GM12878 (cell line): ENCODE measurements around the gene PPP5C. TPM values are rescaled to one million over a fixed set of nuclear protein-coding genes. Genes with fewer than 3 reads are reported as not detected.

Source experiments
- ATAC-seq: fragments of 200-7000 bp; cut with Tn5 transposase; 3 replicates; pipeline ENCODE4 v1.9.1; 2020; ENCODE audit warnings: mild to moderate bottlenecking, moderate library complexity
- BruUV-seq: library from RNA; stranded (reverse); fragments of 400-500 nt; replicated peaks from 2 replicates; lab custom pipeline; 2021; lab: Mats Ljungman, UMichigan
- CTCF ChIA-PET: fragments of 300-600 bp; sonication (Branson Sonifier 250); formaldehyde crosslinking; extraction: SDS; loops from one replicate; lab custom pipeline; 2021; ENCODE audit warnings: inconsistent platforms; lab: Yijun Ruan, JAX
- POLR2A ChIA-PET: fragments of 350-600 bp; formaldehyde crosslinking; extraction: SDS; loops from one replicate; lab custom pipeline; 2021; ENCODE audit warnings: inconsistent platforms; lab: Charles Lee
- RAD21 ChIA-PET: fragments of 300-600 bp; sonication (Branson Sonifier 250); formaldehyde crosslinking; loops from one replicate; lab custom pipeline; 2023; ENCODE audit warnings: antibody characterized with exemption; ENCODE audit not compliant: unreplicated experiment; lab: Charles Lee
- SMC1A ChIA-PET: fragments of 300-600 bp; sonication (Branson Sonifier 250); formaldehyde crosslinking; loops from one replicate; lab custom pipeline; 2023; ENCODE audit not compliant: unreplicated experiment, uncharacterized antibody; lab: Charles Lee
- DNase-seq: peaks from one replicate; pipeline ENCODE4 v3.0.0-alpha.2; 2011; ENCODE audit warnings: low read depth, low spot score
- FAIRE-seq: peaks from 3 replicates; lab custom pipeline; 2011; peaks lifted over from hg19 to GRCh38; lab: Jason Lieb, UNC
- H2AFZ ChIP-seq: 2 replicates; pipeline ENCODE4 v1.6.0; 2011; ENCODE audit warnings: low read depth, low read length, control low read depth; ENCODE audit not compliant: control insufficient read depth
- H3K27ac ChIP-seq: 2 replicates; pipeline ENCODE4 v1.5.1; 2011; ENCODE audit warnings: control low read depth; ENCODE audit not compliant: control insufficient read depth, insufficient read depth
- H3K27me3 ChIP-seq, 2 experiments: replicated peaks in 1 of 2; 2 replicates each; pipeline versions ENCODE4 v1.6.0 to v1.6.1; 2011; ENCODE audit warnings: low read length in 1 of 2; ENCODE audit not compliant: control insufficient read depth in 2 of 2, insufficient read depth in 2 of 2
- H3K36me3 ChIP-seq, 2 experiments: 2 replicates each; pipeline ENCODE4 v1.5.1; 2011; ENCODE audit warnings: low read length in 1 of 2; ENCODE audit not compliant: control insufficient read depth in 2 of 2, insufficient read depth in 2 of 2
- H3K4me1 ChIP-seq: 2 replicates; pipeline ENCODE4 v1.6.1; 2011; ENCODE audit warnings: mild to moderate bottlenecking, low read length, moderate library complexity, mixed read lengths; ENCODE audit not compliant: control insufficient read depth, insufficient read depth
- H3K4me2 ChIP-seq: 2 replicates; pipeline ENCODE4 v1.6.0; 2011; ENCODE audit warnings: control low read depth; ENCODE audit not compliant: control insufficient read depth, insufficient read depth
- H3K4me3 ChIP-seq: fragments of 200-600 bp; sonication (generic); 2 replicates; pipeline ENCODE4 v1.5.1; 2016
- H3K79me2 ChIP-seq: 2 replicates; pipeline ENCODE4 v1.6.0; 2011; ENCODE audit warnings: low read length; ENCODE audit not compliant: control insufficient read depth, insufficient read depth
- H3K9ac ChIP-seq: 2 replicates; pipeline ENCODE4 v1.8.0; 2011; ENCODE audit warnings: low read length, control low read depth, mixed read lengths; ENCODE audit not compliant: control insufficient read depth, insufficient read depth
- H3K9me3 ChIP-seq: replicated peaks from 3 replicates; pipeline ENCODE4 v1.5.1; 2011; ENCODE audit warnings: mild to moderate bottlenecking, low read length; ENCODE audit not compliant: control insufficient read depth, insufficient read depth
- H4K20me1 ChIP-seq: 2 replicates; pipeline ENCODE4 v1.6.0; 2011; ENCODE audit not compliant: control insufficient read depth, insufficient read depth
- BCL11A ChIP-seq: IDR thresholded peaks from 2 replicates; pipeline ENCODE4 v1.6.1; 2011; ENCODE audit warnings: low read depth, low read length
- EZH2 ChIP-seq: IDR thresholded peaks from 2 replicates; pipeline ENCODE4 v1.6.1; 2012; ENCODE audit warnings: low read depth, mild to moderate bottlenecking, control low read depth, inconsistent platforms, low read length, borderline replicate concordance; ENCODE audit not compliant: control insufficient read depth
- FOXK2 ChIP-seq: fragments of 450-650 bp; IDR thresholded peaks from 2 replicates; pipeline ENCODE4 v1.6.1; 2017; ENCODE audit warnings: mild to moderate bottlenecking, moderate library complexity
- NR2F1 ChIP-seq: fragments of 450-650 bp; conservative IDR thresholded peaks from 2 replicates; pipeline ENCODE4 v1.6.1; 2017; ENCODE audit warnings: mild to moderate bottlenecking
- RAD51 ChIP-seq: fragments of 450-650 bp; IDR thresholded peaks from 2 replicates; pipeline ENCODE4 v1.6.1; 2016; ENCODE audit warnings: moderate library complexity, mild to moderate bottlenecking, inconsistent platforms
- SIN3A ChIP-seq: IDR thresholded peaks from 2 replicates; pipeline ENCODE4 v1.6.1; 2012; ENCODE audit warnings: low read depth, low read length, improper control_type of control experiment
- TARDBP ChIP-seq: IDR thresholded peaks from 2 replicates; pipeline ENCODE4 v1.6.1; 2016; ENCODE audit warnings: borderline replicate concordance
- ZNF217 ChIP-seq: fragments of 450-650 bp; IDR thresholded peaks from 2 replicates; pipeline ENCODE4 v1.6.1; 2017; ENCODE audit warnings: antibody characterized with exemption, mild to moderate bottlenecking
- WGBS: methylation state at CpG from one replicate; pipeline ENCODE4 v1.1.6; 2016; ENCODE audit warnings: low lambda C conversion rate; ENCODE audit not compliant: insufficient replicate concordance, insufficient coverage; ENCODE audit errors: missing lambda C conversion rate; 5-methylcytosine and 5-hydroxymethylcytosine counted together
- in situ Hi-C: fragments of 300-500 bp; cut with MboI; formaldehyde crosslinking; loops from 9 replicates; pipeline ENCODE4 v1.14.3; 2018; ENCODE audit warnings: mixed read lengths
- intact Hi-C: fragments of 100-400 bp; cut with micrococcal nuclease; formaldehyde crosslinking; loops from one replicate; pipeline ENCODE4 v1.14.2; 2022; ENCODE audit not compliant: unreplicated experiment
- polyA plus RNA-seq, 11 experiments: library from polyadenylated mRNA; depleted of rRNA in 4 of 11; unstranded in 6 of 11; stranded (reverse) in 5 of 11; fragments of >200 nt; fragmentation: Nextera tagmentation in 4 of 11; fragmentation: Illumina TruSeq in 1 of 11; extraction: Ambion mirVana in 4 of 11; extraction: Trizol in 1 of 11; gene quantifications; 1 replicate in 1 of 11; 2 replicates in 10 of 11; pipeline versions ENCODE4 v1.2.1 to v1.2.3, GENCODE V29; 2011 to 2016; ENCODE audit warnings: inconsistent platforms in 2 of 11, missing spikeins in 2 of 11, low read depth in 1 of 11
- total RNA-seq, 4 experiments: library from RNA; depleted of rRNA in 3 of 4; stranded (reverse); fragments of >200 nt in 3 of 4; fragmentation: Illumina TruSeq in 1 of 4; extraction: Trizol in 1 of 4; gene quantifications; 2 replicates each; pipeline versions ENCODE4 v1.2.1 to v1.2.3, GENCODE V29; 2013 to 2021
- TF ChIP-seq, protein P1 (sequence below): fragments of 150-350 bp; IDR thresholded peaks from 2 replicates; pipeline ENCODE4 v1.6.1; 2016; ENCODE audit warnings: low read depth, low read length

Gene PPP5C
- total and polyA plus RNA-seq, 10 of the 15 experiments (the other 5 are each of a cell fraction or from before 2014, with no cell fraction given) = 1.1 to 154 (median 94.5) TPM

- peaks cover 25 to 27% of the 10 kb centered on the region in 2 experiments for H3K36me3 ChIP-seq
- BruUV-seq = no TSS peak
- no peak overlapping the region for H2AFZ ChIP-seq
- no peaks in the 10 kb centered on the region; the same call in 1 of the 2 replicates for H3K79me2 ChIP-seq
- H3K4me1 ChIP-seq = no peaks in the 10 kb centered on the region
- CTCF ChIA-PET = interaction anchor here (1.0 to 1.8 kb wide), 2 partner anchors 10 to 165 kb away, joined by 3 to 5 read pairs; no protein-coding TSS in a partner anchor
- ATAC-seq = no peak
- H3K4me2 ChIP-seq = no peak overlapping the region
- FAIRE-seq = no peak
- no peak overlapping the region for H3K9ac ChIP-seq
- DNase-seq = no peak
- RAD21 ChIA-PET = no interaction called here
- no peaks in the 10 kb centered on the region for H4K20me1 ChIP-seq
- POLR2A ChIA-PET = interaction anchor here (0.6 kb wide), 1 partner anchor 92 kb away, joined by 4 read pairs; no protein-coding TSS in a partner anchor
- no peak overlapping the region for H3K4me3 ChIP-seq
- TF ChIP-seq RAD51 = no peak
- TF ChIP-seq SIN3A = no peak
- no peak for TF ChIP-seq EZH2
- TF ChIP-seq TARDBP = no peak
- TF ChIP-seq NR2F1 = no peak
- no peak for TF ChIP-seq ZNF217
- TF ChIP-seq, protein P1, sequence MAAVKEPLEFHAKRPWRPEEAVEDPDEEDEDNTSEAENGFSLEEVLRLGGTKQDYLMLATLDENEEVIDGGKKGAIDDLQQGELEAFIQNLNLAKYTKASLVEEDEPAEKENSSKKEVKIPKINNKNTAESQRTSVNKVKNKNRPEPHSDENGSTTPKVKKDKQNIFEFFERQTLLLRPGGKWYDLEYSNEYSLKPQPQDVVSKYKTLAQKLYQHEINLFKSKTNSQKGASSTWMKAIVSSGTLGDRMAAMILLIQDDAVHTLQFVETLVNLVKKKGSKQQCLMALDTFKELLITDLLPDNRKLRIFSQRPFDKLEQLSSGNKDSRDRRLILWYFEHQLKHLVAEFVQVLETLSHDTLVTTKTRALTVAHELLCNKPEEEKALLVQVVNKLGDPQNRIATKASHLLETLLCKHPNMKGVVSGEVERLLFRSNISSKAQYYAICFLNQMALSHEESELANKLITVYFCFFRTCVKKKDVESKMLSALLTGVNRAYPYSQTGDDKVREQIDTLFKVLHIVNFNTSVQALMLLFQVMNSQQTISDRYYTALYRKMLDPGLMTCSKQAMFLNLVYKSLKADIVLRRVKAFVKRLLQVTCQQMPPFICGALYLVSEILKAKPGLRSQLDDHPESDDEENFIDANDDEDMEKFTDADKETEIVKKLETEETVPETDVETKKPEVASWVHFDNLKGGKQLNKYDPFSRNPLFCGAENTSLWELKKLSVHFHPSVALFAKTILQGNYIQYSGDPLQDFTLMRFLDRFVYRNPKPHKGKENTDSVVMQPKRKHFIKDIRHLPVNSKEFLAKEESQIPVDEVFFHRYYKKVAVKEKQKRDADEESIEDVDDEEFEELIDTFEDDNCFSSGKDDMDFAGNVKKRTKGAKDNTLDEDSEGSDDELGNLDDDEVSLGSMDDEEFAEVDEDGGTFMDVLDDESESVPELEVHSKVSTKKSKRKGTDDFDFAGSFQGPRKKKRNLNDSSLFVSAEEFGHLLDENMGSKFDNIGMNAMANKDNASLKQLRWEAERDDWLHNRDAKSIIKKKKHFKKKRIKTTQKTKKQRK = no peak
- no peak for TF ChIP-seq FOXK2
- no peak for TF ChIP-seq BCL11A
- H3K9me3 ChIP-seq = no peaks in the 10 kb centered on the region
- WGBS = 96% methylated on average over 2 of the region's 2 CpGs
- intact Hi-C loops = no loop called here
- SMC1A ChIA-PET = interaction anchor here (1.0 kb wide), 1 partner anchor 8 kb away, joined by 3 read pairs; no protein-coding TSS in a partner anchor
- in situ Hi-C loops = no loop called here
- no peak overlapping the region for H3K27ac ChIP-seq
- no peaks in the 10 kb centered on the region for H3K27me3 ChIP-seq
These were observed 31.4 kb downstream of the PPP5C start for GRCh38 chr19:46378268-46378667.
